ENCODE results near the gene CABP1. TPM values are rescaled to one million over a fixed set of nuclear protein-coding genes. Genes with fewer than 3 reads are reported as not detected.
"Not testable (repeated sequence)": the region's sequence is repeated elsewhere in the genome, so short reads cannot be mapped to it uniquely, and the experiment has no call there.

The CABP1 gene
- total RNA-seq, 1 experiment from 2014 or later: not detected

DNA sequence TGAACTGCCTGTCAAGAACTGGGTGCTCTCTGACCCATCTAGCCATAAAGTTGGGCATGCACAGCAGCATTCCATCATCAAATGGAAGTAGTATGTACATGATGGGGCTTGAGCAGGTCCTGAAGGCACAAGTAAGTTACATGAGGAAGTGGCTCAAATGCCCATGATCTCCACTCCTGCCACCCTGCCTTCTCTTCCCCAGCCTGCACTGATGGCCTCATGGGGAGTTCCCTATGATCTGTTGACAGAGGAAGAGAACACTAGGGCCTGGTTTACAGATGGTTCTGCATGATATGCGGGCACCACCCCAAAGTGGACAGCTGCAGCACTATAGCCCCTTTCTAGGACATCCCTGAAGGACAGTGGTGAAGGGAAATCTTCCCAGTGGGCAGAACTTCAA lies 28.9 kb upstream of the CABP1 start:
- H3K9me3 ChIP-seq (ENCODE audit: control insufficient read depth, insufficient read depth, low read depth, low read length); CTCF ChIA-PET; POLR2A ChIA-PET; H3K4me1 ChIP-seq (ENCODE audit: control insufficient read depth, insufficient read depth, low read length); H3K36me3 ChIP-seq (ENCODE audit: control insufficient read depth, insufficient read depth, low read length); DNase-seq (ENCODE audit: low read depth, low spot score); BruUV-seq (replicated peaks); intact Hi-C loops (cut with micrococcal nuclease; ENCODE audit: unreplicated experiment); H3K27ac ChIP-seq (ENCODE audit: low read length); H3K4me3 ChIP-seq (ENCODE audit: low read depth in 2 of 2, low read length in 2 of 2); in situ Hi-C loops (cut with HindIII; ENCODE audit: low pct_unique_long_range_greater_than_20kb, low sequenced_read_pairs); ATAC-seq; H3K27me3 ChIP-seq (ENCODE audit: control insufficient read depth, insufficient read depth, low read length): not testable (repeated sequence)

DNA sequence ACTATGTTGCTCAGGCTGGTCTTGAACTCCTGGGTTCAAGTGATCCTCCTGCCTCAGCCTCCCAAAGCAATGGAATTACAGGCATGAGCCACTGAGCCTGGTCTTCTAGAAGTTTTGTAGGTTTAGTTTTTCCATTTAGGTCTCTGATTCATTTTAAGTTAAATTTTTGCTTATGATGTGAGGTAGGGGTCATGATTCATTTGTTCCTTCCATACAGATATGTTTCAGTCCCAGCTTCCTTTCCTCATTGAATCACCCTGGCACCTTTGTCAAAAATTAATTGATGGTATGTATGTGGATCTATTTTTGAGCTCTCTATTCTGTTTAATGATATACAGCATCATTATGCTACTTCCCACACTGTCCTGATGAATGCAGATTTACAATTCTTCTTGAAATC lies 25.6 kb upstream of the CABP1 start:
- Histone ChIP-seq H3K27ac (ENCODE audit: low read length) (no peak overlapping the region), H3K4me3 (ENCODE audit: low read depth in 2 of 2, low read length in 2 of 2) (no peak overlapping the region), H3K36me3 (ENCODE audit: control insufficient read depth, insufficient read depth, low read length) (no peaks in the 10 kb centered on the region), H3K9me3 (ENCODE audit: control insufficient read depth, insufficient read depth, low read depth, low read length) (no peaks in the 10 kb centered on the region), H3K27me3 (ENCODE audit: control insufficient read depth, insufficient read depth, low read length) (no peaks in the 10 kb centered on the region; the same call in 1 of the 2 replicates), H3K4me1 (ENCODE audit: control insufficient read depth, insufficient read depth, low read length) (no peaks in the 10 kb centered on the region)
- DNase-seq (ENCODE audit: low read depth, low spot score) (no peak), ATAC-seq (no peak)
- POLR2A ChIA-PET: no interaction called here
- CTCF ChIA-PET: interaction anchor here (0.7 kb wide), 1 partner anchor 93 kb away, joined by 5 read pairs; no protein-coding TSS in a partner anchor
- no peak for TF ChIP-seq POLR2AphosphoS5 (IDR thresholded peaks at IDR 0.05; ENCODE audit: low read depth, low read length)
- TF ChIP-seq, protein P1, sequence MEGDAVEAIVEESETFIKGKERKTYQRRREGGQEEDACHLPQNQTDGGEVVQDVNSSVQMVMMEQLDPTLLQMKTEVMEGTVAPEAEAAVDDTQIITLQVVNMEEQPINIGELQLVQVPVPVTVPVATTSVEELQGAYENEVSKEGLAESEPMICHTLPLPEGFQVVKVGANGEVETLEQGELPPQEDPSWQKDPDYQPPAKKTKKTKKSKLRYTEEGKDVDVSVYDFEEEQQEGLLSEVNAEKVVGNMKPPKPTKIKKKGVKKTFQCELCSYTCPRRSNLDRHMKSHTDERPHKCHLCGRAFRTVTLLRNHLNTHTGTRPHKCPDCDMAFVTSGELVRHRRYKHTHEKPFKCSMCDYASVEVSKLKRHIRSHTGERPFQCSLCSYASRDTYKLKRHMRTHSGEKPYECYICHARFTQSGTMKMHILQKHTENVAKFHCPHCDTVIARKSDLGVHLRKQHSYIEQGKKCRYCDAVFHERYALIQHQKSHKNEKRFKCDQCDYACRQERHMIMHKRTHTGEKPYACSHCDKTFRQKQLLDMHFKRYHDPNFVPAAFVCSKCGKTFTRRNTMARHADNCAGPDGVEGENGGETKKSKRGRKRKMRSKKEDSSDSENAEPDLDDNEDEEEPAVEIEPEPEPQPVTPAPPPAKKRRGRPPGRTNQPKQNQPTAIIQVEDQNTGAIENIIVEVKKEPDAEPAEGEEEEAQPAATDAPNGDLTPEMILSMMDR (IDR thresholded peaks at IDR 0.05): no peak
- no peak for TF ChIP-seq TCF7L2 (IDR thresholded peaks at IDR 0.05; ENCODE audit: low read depth, low read length)
- TF ChIP-seq, protein P2, sequence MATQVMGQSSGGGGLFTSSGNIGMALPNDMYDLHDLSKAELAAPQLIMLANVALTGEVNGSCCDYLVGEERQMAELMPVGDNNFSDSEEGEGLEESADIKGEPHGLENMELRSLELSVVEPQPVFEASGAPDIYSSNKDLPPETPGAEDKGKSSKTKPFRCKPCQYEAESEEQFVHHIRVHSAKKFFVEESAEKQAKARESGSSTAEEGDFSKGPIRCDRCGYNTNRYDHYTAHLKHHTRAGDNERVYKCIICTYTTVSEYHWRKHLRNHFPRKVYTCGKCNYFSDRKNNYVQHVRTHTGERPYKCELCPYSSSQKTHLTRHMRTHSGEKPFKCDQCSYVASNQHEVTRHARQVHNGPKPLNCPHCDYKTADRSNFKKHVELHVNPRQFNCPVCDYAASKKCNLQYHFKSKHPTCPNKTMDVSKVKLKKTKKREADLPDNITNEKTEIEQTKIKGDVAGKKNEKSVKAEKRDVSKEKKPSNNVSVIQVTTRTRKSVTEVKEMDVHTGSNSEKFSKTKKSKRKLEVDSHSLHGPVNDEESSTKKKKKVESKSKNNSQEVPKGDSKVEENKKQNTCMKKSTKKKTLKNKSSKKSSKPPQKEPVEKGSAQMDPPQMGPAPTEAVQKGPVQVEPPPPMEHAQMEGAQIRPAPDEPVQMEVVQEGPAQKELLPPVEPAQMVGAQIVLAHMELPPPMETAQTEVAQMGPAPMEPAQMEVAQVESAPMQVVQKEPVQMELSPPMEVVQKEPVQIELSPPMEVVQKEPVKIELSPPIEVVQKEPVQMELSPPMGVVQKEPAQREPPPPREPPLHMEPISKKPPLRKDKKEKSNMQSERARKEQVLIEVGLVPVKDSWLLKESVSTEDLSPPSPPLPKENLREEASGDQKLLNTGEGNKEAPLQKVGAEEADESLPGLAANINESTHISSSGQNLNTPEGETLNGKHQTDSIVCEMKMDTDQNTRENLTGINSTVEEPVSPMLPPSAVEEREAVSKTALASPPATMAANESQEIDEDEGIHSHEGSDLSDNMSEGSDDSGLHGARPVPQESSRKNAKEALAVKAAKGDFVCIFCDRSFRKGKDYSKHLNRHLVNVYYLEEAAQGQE (IDR thresholded peaks at IDR 0.05; ENCODE audit: insufficient read depth in 1 of 2, low read depth in 2 of 2, low read length in 1 of 2): no peak
- TF ChIP-seq SIN3A (IDR thresholded peaks at IDR 0.05; ENCODE audit: borderline replicate concordance, insufficient read depth, low read depth, low read length): no peak
- in situ Hi-C loops (cut with HindIII; ENCODE audit: low pct_unique_long_range_greater_than_20kb, low sequenced_read_pairs) (no loop called here), intact Hi-C loops (cut with micrococcal nuclease; ENCODE audit: unreplicated experiment) (no loop called here)
- BruUV-seq (replicated peaks): no TSS peak

DNA sequence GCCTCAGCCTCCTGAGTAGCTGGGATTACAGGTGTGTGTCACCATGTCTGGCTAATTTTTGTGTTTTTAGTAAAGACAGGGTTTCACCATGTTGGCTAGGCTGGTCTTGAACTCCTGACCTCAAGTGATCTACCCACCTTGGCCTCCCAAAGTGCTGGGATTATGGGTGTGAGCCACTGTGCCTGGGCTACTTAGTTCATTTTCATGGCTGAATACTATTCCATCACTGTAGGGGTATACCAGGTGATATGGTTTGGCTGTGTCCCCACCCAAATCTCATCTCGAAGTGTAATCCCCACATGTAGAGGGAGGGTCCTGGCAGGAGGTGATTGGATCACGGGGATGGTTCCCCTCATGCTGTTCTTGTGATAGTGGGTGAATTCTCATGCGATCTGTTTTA lies 23.2 kb upstream of the CABP1 start:
- in situ Hi-C loops (cut with HindIII; ENCODE audit: low pct_unique_long_range_greater_than_20kb, low sequenced_read_pairs); H3K27me3 ChIP-seq (ENCODE audit: control insufficient read depth, insufficient read depth, low read length); BruUV-seq (replicated peaks): not testable (repeated sequence)

DNA sequence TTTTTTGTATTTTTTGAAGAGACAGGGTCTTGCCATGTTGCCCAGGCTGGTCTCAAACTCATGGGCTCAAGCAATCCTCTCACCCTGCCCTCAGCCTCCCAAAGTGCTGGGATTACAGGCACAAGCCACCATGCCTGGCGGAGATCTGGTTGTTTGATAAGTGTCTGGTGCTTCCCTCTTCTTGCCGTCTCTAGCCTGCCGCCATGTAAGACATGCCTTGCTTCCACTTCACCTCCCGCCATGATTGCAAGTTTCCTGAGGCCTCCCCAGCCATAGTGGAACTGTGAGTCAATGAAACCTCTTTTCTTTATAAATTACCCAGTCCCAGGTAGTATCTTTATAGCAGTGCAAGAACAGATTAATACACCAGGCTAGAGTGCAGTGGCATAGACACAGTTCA lies 22.7 kb upstream of the CABP1 start:
- H3K36me3 ChIP-seq (ENCODE audit: control insufficient read depth, insufficient read depth, low read length); in situ Hi-C loops (cut with HindIII; ENCODE audit: low pct_unique_long_range_greater_than_20kb, low sequenced_read_pairs); ATAC-seq; H3K9me3 ChIP-seq (ENCODE audit: control insufficient read depth, insufficient read depth, low read depth, low read length); DNase-seq (ENCODE audit: low read depth, low spot score); H3K27ac ChIP-seq (ENCODE audit: low read length); intact Hi-C loops (cut with micrococcal nuclease; ENCODE audit: unreplicated experiment); H3K27me3 ChIP-seq (ENCODE audit: control insufficient read depth, insufficient read depth, low read length); CTCF ChIA-PET; POLR2A ChIA-PET; H3K4me1 ChIP-seq (ENCODE audit: control insufficient read depth, insufficient read depth, low read length); BruUV-seq (replicated peaks); H3K4me3 ChIP-seq (ENCODE audit: low read depth in 2 of 2, low read length in 2 of 2): not testable (repeated sequence)

More for the DNA sequence above, 23.2 kb upstream of the CABP1 start:
- H3K4me3 ChIP-seq (ENCODE audit: low read depth in 2 of 2, low read length in 2 of 2); CTCF ChIA-PET; H3K36me3 ChIP-seq (ENCODE audit: control insufficient read depth, insufficient read depth, low read length); H3K9me3 ChIP-seq (ENCODE audit: control insufficient read depth, insufficient read depth, low read depth, low read length); H3K27ac ChIP-seq (ENCODE audit: low read length); intact Hi-C loops (cut with micrococcal nuclease; ENCODE audit: unreplicated experiment); H3K4me1 ChIP-seq (ENCODE audit: control insufficient read depth, insufficient read depth, low read length); DNase-seq (ENCODE audit: low read depth, low spot score); POLR2A ChIA-PET; ATAC-seq: not testable (repeated sequence)

All from Panc1 (cell line).